Natural killer cell (primary cell): Measurements from ENCODE around the gene RAB3B. TPM values are rescaled to one million over a fixed set of nuclear protein-coding genes. Genes with fewer than 3 reads are reported as not detected.

Source experiments
- ATAC-seq, 3 donors: fragments of 150-1000 bp in 2 of 3; fragments of 200-7000 bp in 1 of 3; cut with Tn5 transposase; 1 replicate in 1 of 3; 2 replicates in 2 of 3; pipeline ENCODE4 v1.10.0; 2021; ENCODE audit warnings: mild to moderate bottlenecking in 2 of 3, moderate library complexity in 2 of 3
- DNase-seq, 2 donors: peaks; one replicate each; pipeline versions ENCODE4 v3.0.0 to v3.0.0-alpha.2; 2013 to 2021; ENCODE audit warnings: mixed read lengths in 1 of 2
- H3K27ac ChIP-seq: one replicate; pipeline ENCODE4 v1.5.1; 2013; ENCODE audit warnings: mild to moderate bottlenecking, low read length
- H3K27me3 ChIP-seq: one replicate; pipeline ENCODE4 v1.6.1; 2013; ENCODE audit warnings: low read length; ENCODE audit not compliant: control insufficient read depth, insufficient read depth
- H3K36me3 ChIP-seq: one replicate; pipeline ENCODE4 v1.6.1; 2013; ENCODE audit warnings: low read length; ENCODE audit not compliant: control insufficient read depth, insufficient read depth
- H3K4me1 ChIP-seq: one replicate; pipeline ENCODE4 v1.6.1; 2013; ENCODE audit warnings: low read length; ENCODE audit not compliant: control insufficient read depth, insufficient read depth
- H3K4me3 ChIP-seq: one replicate; pipeline ENCODE4 v1.5.1; 2013; ENCODE audit warnings: low read length
- H3K9me3 ChIP-seq: one replicate; pipeline ENCODE4 v1.6.1; 2013; ENCODE audit warnings: low read length; ENCODE audit not compliant: control insufficient read depth, insufficient read depth
- H3K27ac Mint-ChIP-seq, 2 donors: one replicate each; pipeline ENCODE4 v1.8.0; 2022; ENCODE audit warnings: mild to moderate bottlenecking in 2 of 2, mixed read lengths in 2 of 2, moderate library complexity in 1 of 2
- H3K27me3 Mint-ChIP-seq, 2 donors: one replicate each; pipeline ENCODE4 v1.8.0; 2022; ENCODE audit warnings: low read depth in 2 of 2, mixed read lengths in 2 of 2
- H3K36me3 Mint-ChIP-seq: one replicate; pipeline ENCODE4 v1.8.0; 2022; ENCODE audit warnings: mixed read lengths
- H3K4me1 Mint-ChIP-seq, 2 donors: one replicate each; pipeline ENCODE4 v1.8.0; 2022; ENCODE audit warnings: mixed read lengths in 2 of 2
- H3K4me3 Mint-ChIP-seq: one replicate; pipeline ENCODE4 v1.8.0; 2022; ENCODE audit warnings: mild to moderate bottlenecking, moderate library complexity, mixed read lengths
- H3K9me3 Mint-ChIP-seq, 2 donors: one replicate each; pipeline ENCODE4 v1.8.0; 2022; ENCODE audit warnings: mixed read lengths in 2 of 2
- WGBS: methylation state at CpG from one replicate; pipeline ENCODE4 v1.1.7; 2013; ENCODE audit warnings: missing lambda C conversion rate; ENCODE audit not compliant: insufficient coverage; 5-methylcytosine and 5-hydroxymethylcytosine counted together
- intact Hi-C: fragments of 100-400 bp; cut with micrococcal nuclease; formaldehyde crosslinking; loops from one replicate; pipeline ENCODE4 v1.14.2; 2022
- total RNA-seq, 4 donors: library from RNA; stranded (reverse); fragments of 120-200 nt in 1 of 4; gene quantifications; one replicate each; pipeline versions ENCODE4 v1.2.3 to v1.2.4, GENCODE V29; 2013 to 2022
- TF ChIP-seq, protein P1 (sequence below): fragments of 200-600 bp; IDR thresholded peaks from one replicate; pipeline ENCODE4 v1.8.0; 2022; ENCODE audit warnings: antibody characterized with exemption

Gene RAB3B
- total RNA-seq, 3 donors from 2014 or later (not counting 1 experiment from before 2014, with no cell fraction given) = 0.03 TPM; not detected in 2

DNA sequence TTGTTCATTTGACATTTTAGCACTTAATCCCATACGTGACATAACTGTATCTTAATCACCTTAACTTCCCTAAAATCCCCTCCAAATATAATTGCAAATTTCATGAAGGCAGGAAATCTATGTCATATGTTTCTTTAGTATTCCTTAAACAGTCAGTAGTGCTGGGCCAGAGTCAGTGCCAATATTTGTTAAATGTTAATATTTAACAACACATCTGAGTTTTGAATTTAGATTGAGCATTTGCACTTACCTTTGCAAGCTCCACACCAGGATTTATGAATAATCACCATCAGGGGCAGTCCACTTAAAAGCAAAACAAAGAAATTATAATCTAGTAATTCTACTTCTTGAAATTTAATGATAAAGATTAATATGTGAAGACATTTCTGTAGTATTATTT, 37.8 kb upstream of the RAB3B start:
- no peak for ATAC-seq
- Mint-ChIP-seq H3K27me3 (no peaks in the 10 kb centered on the region), H3K4me3 (no peak overlapping the region), H3K4me1 (peaks cover 25 to 31% of the 10 kb centered on the region in 2 donors), H3K9me3 (no peaks in the 10 kb centered on the region), H3K36me3 (no peaks in the 10 kb centered on the region), H3K27ac (no peak overlapping the region)
- Histone ChIP-seq H3K27ac (no peak overlapping the region), H3K4me3 (no peak overlapping the region), H3K9me3 (no peaks in the 10 kb centered on the region), H3K27me3 (no peaks in the 10 kb centered on the region), H3K4me1 (peaks cover 17% of the 10 kb centered on the region), H3K36me3 (peaks cover 17% of the 10 kb centered on the region)
- DNase-seq = no peak
- 100% methylated on average over 1 of the region's 1 CpG for WGBS
- TF ChIP-seq, protein P1, sequence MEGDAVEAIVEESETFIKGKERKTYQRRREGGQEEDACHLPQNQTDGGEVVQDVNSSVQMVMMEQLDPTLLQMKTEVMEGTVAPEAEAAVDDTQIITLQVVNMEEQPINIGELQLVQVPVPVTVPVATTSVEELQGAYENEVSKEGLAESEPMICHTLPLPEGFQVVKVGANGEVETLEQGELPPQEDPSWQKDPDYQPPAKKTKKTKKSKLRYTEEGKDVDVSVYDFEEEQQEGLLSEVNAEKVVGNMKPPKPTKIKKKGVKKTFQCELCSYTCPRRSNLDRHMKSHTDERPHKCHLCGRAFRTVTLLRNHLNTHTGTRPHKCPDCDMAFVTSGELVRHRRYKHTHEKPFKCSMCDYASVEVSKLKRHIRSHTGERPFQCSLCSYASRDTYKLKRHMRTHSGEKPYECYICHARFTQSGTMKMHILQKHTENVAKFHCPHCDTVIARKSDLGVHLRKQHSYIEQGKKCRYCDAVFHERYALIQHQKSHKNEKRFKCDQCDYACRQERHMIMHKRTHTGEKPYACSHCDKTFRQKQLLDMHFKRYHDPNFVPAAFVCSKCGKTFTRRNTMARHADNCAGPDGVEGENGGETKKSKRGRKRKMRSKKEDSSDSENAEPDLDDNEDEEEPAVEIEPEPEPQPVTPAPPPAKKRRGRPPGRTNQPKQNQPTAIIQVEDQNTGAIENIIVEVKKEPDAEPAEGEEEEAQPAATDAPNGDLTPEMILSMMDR = no peak
- intact Hi-C loops = no loop called here

DNA sequence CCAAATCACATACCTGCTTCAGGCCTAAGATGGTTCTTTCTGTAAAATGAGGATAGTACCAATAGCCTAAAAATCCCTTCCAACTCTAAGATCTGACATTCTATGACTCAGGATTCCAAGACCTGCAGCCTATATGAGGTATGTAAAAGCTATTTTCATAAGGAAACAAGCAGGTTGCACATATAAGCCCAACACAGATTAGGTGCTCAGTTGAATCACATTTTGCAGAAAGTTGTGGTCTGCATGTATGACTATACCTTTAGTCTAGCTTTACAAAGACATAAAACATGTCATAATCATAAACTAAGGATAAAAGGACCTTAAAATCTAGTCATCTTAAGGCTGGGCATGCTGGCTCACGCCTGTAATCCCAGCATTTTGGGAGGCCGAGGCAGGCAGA, 35.8 kb upstream of the RAB3B start:
- peaks cover 27% of the 10 kb centered on the region for H3K36me3 ChIP-seq
- Mint-ChIP-seq H3K27ac (no peak overlapping the region), H3K36me3 (no peaks in the 10 kb centered on the region), H3K4me3 (no peak overlapping the region), H3K9me3 (no peaks in the 10 kb centered on the region), H3K4me1 (peaks cover 10 to 11% of the 10 kb centered on the region in 2 donors), H3K27me3 (no peaks in the 10 kb centered on the region)
- no peak overlapping the region for H3K27ac ChIP-seq
- 100% methylated on average over 2 of the region's 2 CpGs for WGBS
- no peaks in the 10 kb centered on the region for H3K27me3 ChIP-seq
- no peaks in the 10 kb centered on the region for H3K9me3 ChIP-seq
- DNase-seq = no peak
- intact Hi-C loops = no loop called here
- H3K4me3 ChIP-seq = no peak overlapping the region
- ATAC-seq = no peak
- H3K4me1 ChIP-seq = peaks cover 2% of the 10 kb centered on the region
- TF ChIP-seq, protein P1 = no peak

DNA sequence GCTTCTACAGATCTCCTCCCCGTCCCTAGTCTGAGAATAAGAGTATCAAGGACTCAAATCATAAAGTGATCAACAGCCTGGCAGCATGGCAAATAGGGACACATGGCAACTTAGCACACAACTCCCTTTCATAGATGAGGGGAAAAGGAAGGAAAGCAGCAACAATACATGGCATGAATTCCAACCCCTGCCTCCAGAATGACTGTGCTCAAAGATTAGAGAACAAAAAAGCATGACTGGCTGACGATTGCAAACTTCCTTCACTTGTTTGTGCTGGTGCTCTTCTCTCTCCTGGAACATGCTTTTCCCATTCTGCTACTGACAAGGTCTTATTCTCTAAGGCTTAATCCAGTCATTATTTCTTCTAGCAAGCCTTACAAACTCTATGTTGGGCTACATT, 31.6 kb upstream of the RAB3B start:
- intact Hi-C loops = no loop called here

More for the DNA sequence above, 31.6 kb upstream of the RAB3B start:
- TF ChIP-seq, protein P1 = no peak
- Mint-ChIP-seq H3K27me3 (no peaks in the 10 kb centered on the region), H3K4me1 (no peaks in the 10 kb centered on the region), H3K27ac (no peak overlapping the region), H3K36me3 (peaks cover 10% of the 10 kb centered on the region), H3K4me3 (no peak overlapping the region), H3K9me3 (no peaks in the 10 kb centered on the region)
- 90% methylated on average over 1 of the region's 2 CpGs for WGBS
- DNase-seq = no peak
- H3K27ac ChIP-seq = no peak overlapping the region
- ATAC-seq = no peak
- no peaks in the 10 kb centered on the region for H3K27me3 ChIP-seq
- no peaks in the 10 kb centered on the region for H3K9me3 ChIP-seq
- H3K4me1 ChIP-seq = no peaks in the 10 kb centered on the region
- H3K36me3 ChIP-seq = peaks cover 42% of the 10 kb centered on the region
- H3K4me3 ChIP-seq = no peak overlapping the region
